ENCODE results near the gene NEK8.

NEK8 gene

DNA sequence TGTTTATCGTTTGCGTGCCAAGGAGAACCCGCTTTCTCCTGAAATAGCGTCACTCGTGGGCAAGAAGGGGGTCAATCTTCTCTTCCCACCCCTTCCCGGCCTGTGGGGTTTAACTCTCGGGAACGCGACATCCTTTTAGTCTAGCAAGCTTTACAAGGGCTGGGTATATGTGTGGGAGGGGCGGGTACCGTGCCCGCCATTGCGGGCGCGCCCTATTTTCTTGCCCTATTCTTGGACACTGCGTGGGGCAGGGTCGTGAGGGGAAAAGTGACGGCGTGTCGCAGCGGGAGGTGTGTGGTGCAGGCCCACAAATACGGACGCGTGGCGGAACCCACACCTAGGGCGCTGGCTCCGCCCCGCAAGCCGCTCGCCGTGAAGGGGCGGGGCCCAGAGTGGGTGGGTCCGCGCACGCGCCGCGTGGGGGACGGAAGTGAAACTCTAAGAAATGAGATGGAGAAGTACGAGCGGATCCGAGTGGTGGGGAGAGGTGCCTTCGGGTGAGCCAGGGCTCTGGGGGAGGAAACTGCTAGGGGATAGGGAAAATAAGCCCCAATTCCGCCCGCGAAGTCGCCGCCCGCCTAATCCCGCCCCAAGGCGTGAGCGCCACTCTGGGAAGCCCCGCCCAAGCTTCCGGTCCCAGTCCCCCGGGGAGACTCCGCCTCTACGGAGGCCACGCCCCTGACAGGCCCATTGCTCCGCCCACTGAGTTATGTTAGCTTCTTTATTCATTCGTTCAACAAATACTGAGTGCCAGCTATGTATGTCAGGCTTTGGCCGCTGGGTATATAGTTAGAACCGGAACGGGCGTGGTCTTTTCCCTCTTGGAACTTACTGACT lies at the start of gene NEK8:
Gene NEK8 (plus strand): TSS at position 425 of the 837 bp plus-strand sequence. CDS start 26 bp downstream, at position 451.
- DNase-seq: peak; percentile 95

DNA sequence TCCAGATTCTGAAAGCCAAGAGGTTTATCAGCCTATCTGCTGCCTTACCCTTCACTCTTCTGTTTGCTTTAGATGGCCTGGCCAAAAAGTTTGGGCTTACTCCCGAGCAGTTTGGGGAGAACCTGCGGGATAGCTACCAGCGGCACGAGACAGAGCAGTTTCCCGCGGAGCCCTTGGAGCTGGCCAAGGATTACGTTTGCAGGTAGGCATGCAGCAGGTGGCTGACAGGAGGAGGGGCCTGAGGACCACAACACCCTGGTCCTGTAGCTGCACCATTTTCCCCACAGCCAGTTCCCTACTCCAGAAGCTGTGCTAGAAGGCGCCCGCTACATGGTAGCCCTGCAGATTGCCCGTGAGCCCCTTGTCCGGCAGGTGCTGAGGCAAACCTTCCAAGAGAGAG lies 45.9 kb upstream of the NEK8 start:
- no peak for DNase-seq

DNA sequence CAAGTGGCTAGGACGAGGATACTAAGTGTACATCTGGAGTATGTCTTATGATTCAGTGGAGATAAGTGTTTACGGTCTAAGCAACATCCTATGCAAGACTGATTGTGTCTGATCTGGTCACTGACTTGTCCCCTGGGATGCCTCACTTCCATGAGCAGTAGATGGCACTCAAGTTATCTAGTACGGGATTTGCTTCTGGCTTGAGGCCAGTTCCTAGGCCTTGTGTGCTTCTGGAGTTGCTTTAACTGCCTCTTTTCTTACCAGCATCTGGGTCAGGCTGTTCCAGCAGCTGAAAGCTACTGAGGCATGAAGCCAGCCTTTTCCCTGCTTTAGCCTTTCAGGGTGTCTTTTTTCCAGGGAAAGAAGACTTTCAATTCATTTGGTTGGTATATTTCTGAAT lies 43.6 kb upstream of the NEK8 start:
- no peak for DNase-seq

DNA sequence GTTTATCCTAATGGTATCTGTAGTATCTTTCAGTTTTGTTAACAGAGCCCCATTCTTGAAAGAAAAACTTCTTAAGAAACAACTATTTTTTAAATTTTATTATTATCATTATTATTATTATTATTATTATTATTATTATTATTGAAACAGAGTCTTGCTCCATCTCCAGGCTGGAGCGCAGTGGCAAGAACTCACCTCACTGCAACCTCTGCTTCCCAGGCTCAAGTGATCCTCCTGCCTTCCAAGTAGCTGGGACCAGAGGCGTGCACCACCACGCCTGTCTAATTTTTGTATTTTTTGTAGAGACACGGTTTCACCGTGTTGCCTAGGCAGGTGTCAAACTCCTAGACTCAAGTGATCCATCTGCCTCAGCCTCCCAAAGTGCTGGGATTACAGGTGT lies 43.2 kb upstream of the NEK8 start:
- no peak for DNase-seq

DNA sequence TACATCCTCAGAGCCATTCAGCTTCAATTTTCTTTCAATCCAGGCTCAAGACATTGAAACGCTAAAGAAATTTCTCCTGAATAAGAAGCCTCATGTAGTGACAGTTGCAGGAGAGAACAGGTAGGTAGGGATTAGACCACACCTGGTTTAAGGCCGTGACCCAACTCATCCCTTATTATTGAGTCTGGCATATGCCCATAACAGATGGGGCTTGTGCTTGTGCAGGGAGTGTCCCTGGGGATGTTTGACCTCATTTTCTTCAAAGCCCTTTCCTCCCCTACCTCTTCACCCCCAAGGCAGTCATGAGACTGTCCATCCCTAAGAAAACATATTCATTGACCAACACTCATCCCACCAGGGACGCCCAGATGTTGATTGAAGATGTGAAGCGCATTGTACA lies 42.3 kb upstream of the NEK8 start:
- no peak for DNase-seq

DNA sequence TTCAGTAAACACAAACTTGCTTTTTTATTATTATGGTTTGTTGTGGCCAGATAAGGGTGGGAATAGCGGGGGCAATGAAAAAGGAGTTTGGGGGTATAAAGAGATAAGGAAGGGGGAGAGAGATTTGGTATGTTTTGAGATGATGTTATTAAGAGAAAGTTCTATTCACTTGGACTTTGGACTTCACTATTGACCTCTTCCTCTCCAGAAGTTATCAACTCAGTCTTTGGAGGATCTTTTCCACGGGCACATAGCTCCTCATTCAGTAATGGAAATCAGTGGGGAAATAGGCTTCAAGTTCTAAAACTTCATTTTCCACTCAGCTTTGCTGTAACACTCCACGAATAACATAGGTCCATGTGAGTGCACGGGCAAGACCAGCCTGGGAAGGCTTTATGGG lies 40.1 kb upstream of the NEK8 start:
- DNase-seq: no peak

DNA sequence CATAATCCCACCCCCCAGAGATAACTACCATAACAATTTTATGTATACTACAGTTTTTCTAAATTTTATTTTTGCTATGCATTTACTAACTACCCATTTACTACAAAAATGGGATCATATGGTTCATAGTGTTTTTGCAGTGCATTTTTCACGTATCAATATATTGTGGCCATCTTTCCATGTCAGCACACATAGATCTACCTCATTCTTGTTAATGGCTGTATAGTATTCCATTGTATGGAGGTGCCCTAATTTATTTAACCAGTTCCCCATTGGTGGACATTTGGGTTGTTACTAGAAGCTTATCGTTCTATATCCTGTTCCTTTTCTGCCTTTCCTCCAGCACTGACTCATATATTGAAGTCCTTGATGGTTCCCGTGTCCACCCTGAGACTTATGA lies 39.6 kb upstream of the NEK8 start:
- no peak for DNase-seq

DNA sequence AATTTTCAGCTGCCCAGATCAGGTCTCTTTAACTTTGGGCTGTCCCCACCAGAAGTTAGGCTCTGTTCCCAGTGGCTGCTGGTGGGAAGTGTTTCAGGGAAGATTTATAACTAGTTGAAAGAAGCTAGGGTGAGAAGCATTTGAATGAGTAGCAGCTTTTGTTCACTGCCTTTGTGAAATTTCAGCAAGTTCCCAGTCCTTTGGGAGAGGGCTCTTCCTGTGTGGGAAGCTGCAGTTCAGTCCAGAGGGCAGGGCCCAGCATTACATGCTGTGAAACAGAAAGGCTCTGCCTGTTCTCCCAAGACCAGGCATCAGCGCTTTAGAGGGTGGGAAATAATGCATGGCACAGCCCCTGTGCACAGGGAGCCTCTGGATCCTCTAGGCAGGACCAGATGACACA lies 34.7 kb upstream of the NEK8 start:
- no peak for DNase-seq

DNA sequence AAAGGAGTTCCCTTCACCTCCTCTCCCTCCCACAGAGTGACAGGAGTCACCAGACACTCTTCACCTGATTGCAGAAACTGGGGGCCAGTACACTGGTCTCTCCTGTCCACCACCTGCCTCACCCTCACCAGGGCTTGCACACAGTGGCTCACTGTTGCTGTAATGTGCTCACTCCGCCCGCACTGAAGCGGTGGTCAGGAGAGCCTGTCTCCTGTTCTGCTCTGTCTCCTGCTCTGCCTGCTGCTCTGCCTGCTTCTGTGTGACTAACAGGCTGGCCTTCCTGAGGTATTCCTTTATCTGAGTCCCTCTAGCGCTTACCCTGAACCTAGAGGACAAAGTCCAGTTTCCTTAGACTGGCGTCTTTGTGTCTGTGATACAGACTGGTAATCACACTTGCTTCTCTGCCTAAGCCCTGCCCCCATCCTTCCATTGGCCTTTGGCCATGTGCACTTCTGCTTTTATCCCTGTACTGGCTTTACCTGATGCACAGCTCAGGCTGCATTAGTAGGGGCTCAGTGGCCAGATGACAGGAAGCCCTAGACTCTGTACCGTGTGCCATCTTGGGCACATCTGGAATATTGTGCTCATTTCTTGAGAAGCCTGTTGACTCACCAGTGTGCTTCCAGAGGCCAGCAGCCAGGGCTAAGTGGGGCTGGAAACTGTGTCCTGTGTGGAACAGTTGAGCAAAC lies 30.2 kb upstream of the NEK8 start:
- no peak for DNase-seq

DNA sequence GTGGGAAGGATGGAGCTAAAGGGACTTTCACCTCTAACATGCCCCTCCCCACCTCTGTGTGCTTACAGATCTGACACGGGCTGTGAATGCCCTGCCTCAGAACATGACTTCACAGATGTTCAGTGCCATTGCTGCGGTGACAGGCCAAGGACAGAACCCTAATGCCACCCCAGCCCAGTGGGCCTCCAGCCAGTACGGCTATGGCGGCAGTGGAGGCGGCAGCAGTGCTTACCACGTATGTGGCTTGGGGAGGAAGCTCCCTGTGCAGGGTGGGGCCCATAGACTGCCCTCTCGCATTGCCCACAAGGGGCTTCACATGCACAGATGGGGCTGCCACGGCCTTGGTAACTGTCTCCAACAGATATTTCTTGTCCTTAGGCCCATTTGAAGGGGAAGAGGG lies 28.3 kb upstream of the NEK8 start:
- no peak for DNase-seq

DNA sequence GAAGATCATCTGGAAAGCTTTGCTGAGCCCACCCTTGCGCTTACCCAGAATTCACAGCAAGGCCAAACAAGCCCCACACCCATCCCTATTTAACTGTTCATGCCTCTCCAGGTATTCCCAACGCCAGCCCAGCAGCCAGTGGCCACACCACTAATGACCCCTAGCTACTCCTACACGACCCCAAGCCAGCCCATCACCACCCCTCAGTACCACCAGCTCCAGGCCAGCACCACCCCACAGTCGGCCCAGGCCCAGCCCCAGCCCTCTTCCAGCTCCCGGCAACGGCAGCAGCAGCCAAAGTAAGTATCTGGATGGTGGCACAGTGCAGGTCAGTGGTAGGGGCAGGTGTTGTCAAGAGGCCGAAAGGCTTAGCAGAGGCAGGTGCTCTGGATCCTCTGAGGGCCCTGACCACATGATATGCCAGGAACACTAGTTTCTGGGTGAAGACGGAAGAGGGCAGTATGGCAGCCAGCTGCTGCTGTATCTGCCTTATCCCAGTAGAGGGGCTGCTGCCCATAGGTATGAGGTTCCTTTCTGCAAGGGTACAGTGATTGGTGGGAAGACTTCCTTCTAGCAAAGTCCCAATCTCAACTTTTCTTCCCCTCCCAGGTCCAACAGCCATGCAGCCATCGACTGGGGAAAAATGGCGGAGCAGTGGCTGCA lies 27.6 kb upstream of the NEK8 start:
- no peak for DNase-seq

DNA sequence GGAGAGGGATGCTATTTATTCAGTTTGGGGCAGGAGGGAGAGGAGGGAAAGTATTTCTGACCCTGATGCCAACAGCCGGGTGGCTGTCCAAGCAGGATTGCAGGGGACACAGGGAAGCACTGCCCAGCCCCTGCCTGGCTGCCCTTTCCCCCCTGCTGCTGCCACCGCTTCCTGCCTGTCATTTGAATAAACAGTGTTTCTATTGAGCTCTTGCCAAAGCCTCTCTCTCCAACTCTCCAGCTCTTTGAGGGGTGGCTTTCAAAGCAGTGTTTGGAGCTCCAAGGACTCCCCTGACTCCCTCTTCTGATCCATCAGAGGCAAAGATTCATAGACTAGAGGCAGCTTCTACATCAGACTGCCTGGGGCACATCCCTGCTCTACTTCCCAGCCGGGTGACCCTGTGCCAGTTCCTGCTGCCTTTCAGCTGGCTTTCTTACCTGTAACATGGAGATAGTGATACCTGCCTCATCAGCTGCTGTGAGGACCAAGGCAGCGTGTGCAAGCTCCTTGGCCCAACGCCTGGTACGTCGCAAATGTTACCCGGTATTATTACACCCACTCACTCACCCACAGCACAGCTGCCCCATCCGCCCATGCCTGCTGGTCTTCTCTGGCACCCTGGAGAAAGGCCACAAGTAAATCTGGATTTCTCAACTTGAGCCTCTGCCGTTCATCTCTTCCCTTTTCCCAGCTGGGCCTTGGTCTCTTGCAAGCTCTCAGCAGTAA lies 26.4 kb upstream of the NEK8 start:
- DNase-seq: no peak

DNA sequence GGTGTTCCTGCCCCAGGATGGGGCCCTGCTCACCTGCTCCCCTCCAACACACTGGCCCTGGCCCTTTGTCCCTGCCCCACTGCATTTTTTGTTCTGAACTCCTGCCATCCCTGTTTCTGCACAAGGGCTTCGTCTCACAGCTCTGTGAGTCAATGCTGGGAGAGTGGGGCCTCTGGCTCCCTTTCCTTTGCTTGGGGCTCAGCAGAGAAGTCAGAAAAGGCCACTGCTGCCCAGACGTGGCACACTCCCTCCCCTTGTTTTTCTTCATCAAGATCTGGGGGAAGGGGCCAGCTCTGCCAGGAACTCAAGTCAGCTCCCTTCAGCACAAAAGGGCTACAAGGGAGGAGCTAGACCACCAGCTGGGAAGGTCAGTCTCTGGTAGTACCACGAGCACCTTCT lies 25.8 kb upstream of the NEK8 start:
- DNase-seq: no peak

DNA sequence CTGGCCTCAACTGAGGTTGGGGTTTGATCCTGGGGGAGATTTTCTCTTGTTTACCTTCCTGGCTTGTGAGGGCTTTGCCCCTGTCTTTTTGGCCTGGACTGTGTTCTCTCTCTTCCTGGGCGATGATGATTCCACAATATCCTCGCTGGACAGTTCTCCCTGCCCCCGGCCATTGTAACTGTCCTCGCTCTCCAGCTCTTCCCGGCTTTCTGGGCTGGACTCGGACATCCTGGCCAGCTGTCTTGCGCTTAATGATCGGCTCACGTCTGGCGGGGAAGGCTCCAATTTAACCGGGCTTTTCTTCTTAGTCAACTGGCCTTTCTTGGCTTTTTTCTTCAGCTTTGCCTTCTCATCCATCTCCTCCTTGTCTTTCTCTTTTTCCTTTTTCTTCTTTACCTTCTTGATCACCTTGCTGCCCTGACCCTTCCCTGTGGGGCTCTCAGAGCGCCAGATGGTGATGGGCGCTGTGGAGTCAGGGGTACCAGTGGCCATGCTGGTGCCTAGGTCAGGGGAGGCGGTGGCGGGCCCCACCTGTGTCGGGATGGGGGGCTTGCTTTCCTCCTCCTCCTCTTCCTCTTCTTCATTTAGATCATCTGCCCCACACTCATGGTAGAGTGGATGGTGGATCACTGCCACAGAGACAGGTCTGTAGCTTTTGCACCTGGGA lies 24.9 kb upstream of the NEK8 start:
- DNase-seq: no peak

DNA sequence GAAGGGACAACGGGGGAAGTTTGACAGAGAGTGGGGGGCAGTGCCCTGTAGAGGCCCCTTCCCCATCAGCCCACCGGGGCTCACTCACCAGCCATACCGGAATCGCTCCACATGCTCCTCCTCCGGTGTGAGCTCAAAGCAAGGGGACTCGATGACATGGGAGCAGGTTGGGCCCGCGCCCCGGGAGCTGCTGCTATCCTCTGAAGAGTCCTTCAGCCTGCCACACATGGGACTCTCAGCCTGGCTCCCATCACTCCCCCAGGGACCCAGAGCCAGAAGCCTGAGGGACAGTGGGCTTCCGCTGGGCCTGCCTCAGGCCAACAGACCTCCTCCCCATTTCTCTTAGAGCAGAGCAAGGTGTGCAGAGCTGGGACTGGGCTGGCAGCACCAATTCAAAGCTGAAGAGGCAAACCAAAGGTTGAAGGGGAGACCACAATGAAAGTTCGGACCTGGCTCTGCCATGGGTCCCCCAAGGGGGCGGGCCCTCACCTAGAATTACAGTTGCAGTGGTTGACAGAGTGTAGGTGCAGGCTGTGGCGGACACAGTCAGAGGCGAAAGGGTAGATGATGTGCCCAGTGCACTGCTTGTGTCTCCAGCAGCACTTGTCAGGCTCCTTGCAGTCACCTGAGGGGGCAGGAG lies 24.2 kb upstream of the NEK8 start:
- DNase-seq: no peak

DNA sequence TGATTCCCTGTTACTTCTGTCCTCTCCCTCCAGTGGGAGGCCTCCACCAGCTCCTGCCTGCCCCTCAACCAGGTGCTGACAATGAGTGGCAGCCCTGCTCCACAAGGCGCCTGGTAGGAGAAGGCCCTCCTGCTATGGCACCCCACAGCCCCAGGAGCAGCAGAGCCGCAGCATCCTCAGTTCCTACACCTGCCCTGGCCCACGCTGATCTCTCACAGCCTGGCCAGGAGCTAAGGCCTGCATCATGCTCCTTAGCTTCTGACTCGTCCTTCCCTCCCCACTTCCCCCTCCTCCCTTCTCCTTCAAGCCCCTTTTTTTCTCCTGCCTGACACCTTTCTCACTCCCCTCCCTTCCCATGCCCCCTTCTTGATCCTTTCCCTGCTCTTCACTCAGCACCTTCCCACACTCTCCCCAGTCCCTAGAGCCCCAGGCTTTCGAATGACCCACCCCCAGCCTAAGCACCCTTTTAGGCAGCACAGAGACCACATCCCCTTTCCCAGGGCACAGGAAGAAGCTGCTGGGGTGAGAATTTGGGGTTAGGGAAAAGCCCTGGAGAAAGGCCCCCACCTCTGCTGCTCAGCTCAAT lies 23.4 kb upstream of the NEK8 start:
- no peak for DNase-seq

DNA sequence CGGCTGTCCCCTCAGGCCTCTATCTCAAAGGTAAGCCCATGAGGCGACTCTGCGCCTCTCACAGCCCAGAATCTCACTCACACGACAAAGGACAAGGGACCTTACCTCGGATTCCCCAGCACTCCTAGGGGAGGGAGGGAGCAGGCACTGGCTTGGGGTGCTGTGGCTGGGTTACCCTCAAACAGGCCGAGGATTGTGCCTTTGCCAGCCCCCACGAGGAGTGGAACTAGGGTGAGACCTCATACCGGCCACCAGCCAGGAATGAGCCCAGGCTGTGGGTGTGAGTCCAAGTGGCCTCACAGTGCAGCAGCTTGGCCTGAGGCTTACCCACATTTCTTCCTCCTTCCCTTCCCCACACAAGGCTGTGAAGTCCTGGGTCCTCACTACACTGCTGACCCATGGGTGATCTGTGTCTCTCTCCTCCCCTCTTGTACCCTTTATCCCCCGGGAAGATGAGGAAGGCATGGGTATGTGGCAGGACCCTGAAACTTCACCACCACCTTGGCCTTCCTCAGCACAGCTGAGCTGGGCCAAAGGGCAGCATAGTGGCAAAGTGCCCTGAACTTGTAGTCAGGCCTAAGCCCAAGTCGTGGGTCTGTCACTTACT lies 22.8 kb upstream of the NEK8 start:
- no peak for DNase-seq

DNA sequence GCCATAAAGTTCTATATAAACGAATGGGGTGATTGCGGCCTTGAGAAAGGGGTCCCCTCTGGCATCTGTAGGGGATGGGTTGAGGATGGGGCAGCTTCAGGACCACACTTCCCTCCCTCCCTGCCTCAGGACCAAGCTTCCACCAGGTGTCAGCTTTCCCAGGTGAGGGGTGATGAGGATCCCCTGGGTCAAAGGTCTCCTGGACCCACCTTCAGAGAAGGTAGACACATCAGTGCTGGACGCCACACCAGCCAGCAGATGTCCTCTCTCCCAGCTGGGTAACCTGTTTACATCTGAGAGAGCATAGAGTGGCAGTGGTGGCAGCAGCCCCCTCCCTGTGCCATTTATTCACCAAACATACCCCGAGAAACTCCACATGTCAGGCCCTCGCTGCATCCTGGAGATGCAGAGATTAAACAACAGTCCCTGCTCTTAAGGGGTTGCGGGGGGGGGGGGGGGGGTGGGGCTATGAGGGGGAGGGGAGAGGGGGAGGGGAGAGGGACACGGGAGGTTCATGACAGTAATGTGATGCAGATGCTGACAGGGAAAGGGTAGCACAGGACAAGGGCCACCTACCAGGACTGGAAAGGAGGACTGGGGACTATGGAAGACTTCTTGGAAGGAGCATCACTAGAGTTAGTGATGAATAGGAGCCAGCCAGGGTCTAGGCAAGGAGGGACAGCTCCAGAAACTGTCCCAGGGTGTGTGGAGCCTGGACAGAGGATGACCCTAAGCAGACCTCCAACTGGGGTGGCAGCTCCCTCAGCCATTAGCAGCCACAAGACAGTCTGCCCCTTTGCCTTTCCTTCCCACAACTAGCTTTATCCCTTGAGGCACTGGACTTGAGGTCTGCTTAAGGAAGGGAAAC lies 21.9 kb upstream of the NEK8 start:
- no peak for DNase-seq

DNA sequence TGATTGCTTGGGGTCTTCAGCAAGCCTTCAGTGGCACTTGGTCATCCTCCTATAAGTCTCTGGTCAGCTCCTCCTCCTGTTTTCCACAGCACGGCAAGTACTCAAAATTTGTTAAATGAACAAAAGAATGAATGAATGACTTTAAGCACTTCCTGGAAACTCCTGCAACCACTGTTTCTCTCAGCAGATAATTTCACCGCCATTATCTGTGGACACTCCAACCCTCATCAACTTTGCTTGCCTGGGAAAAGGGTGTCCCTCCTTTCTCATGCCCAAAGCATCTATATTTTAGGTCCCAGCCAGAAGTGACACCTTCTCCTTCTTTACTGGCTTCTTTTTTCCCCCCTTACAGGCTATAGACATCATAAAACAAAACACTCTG lies 21.3 kb upstream of the NEK8 start:
- DNase-seq: no peak
